Neural progenitor cell (in vitro differentiated cells): ENCODE results near the gene HDAC4. TPM values are rescaled to one million over a fixed set of nuclear protein-coding genes. Genes with fewer than 3 reads are reported as not detected.

Experiments
- DNase-seq: peaks from one replicate; pipeline ENCODE4 v3.0.0-alpha.2; 2016; ENCODE audit warnings: low spot score
- H2AFZ ChIP-seq: fragments of 200-600 bp; sonication (generic); replicated peaks from 2 replicates; pipeline ENCODE4 v1.6.1; 2016; ENCODE audit warnings: antibody characterized with exemption
- H3F3A ChIP-seq: fragments of 200-600 bp; sonication (generic); 2 replicates; pipeline ENCODE4 v1.6.1; 2016; ENCODE audit warnings: antibody characterized with exemption, low read depth
- H3K27ac ChIP-seq: fragments of 200-600 bp; sonication (generic); 2 replicates; pipeline ENCODE4 v1.5.1; 2016; ENCODE audit warnings: mild to moderate bottlenecking
- H3K27me3 ChIP-seq: fragments of 200-600 bp; sonication (generic); 2 replicates; pipeline ENCODE4 v1.6.1; 2016; ENCODE audit warnings: mild to moderate bottlenecking, moderate library complexity
- H3K36me3 ChIP-seq: fragments of 200-600 bp; sonication (generic); 2 replicates; pipeline ENCODE4 v1.5.1; 2016
- H3K4me1 ChIP-seq: fragments of 200-600 bp; sonication (generic); 2 replicates; pipeline ENCODE4 v1.6.1; 2016; ENCODE audit warnings: mixed run types
- H3K4me2 ChIP-seq: fragments of 200-600 bp; sonication (generic); 2 replicates; pipeline ENCODE4 v1.6.1; 2016
- H3K4me3 ChIP-seq: fragments of 200-600 bp; sonication (generic); 2 replicates; pipeline ENCODE4 v1.5.1; 2016
- H3K79me2 ChIP-seq: fragments of 200-600 bp; sonication (generic); 2 replicates; pipeline ENCODE4 v1.6.1; 2016; ENCODE audit warnings: low read depth
- H3K9ac ChIP-seq: fragments of 200-600 bp; sonication (generic); 2 replicates; pipeline ENCODE4 v1.6.1; 2016
- H3K9me3 ChIP-seq: fragments of 200-600 bp; sonication (generic); 2 replicates; pipeline ENCODE4 v1.5.1; 2016; ENCODE audit warnings: low read depth
- H4K20me1 ChIP-seq: fragments of 200-600 bp; sonication (generic); 2 replicates; pipeline ENCODE4 v1.6.1; 2016; ENCODE audit warnings: low read depth
- H3K27ac Mint-ChIP-seq: 3 replicates; pipeline ENCODE4 v1.8.0; 2021; ENCODE audit warnings: mixed read lengths
- H3K27me3 Mint-ChIP-seq: 2 replicates; pipeline ENCODE4 v1.8.0; 2022; ENCODE audit warnings: low read depth, mild to moderate bottlenecking, inconsistent platforms, moderate library complexity, mixed read lengths; ENCODE audit not compliant: insufficient read depth
- H3K36me3 Mint-ChIP-seq: 3 replicates; pipeline ENCODE4 v1.8.0; 2021; ENCODE audit warnings: mixed read lengths
- H3K4me1 Mint-ChIP-seq: 3 replicates; pipeline ENCODE4 v1.8.0; 2021; ENCODE audit warnings: mixed read lengths
- H3K4me3 Mint-ChIP-seq: 3 replicates; pipeline ENCODE4 v1.8.0; 2021; ENCODE audit warnings: mild to moderate bottlenecking, moderate library complexity, mixed read lengths
- H3K9me3 Mint-ChIP-seq: 3 replicates; pipeline ENCODE4 v1.8.0; 2020; ENCODE audit warnings: mixed read lengths
- CTCF ChIP-seq: fragments of 200-600 bp; sonication (generic); IDR thresholded peaks from 2 replicates; pipeline ENCODE4 v1.5.1; 2017; ENCODE audit warnings: antibody characterized with exemption, mild to moderate bottlenecking
- EZH2 ChIP-seq: fragments of 200-600 bp; sonication (generic); IDR thresholded peaks from 2 replicates; pipeline ENCODE4 v1.6.1; 2017; ENCODE audit warnings: antibody characterized with exemption, mild to moderate bottlenecking, moderate library complexity
- EZH2phosphoT487 ChIP-seq: fragments of 200-600 bp; sonication (generic); IDR thresholded peaks from 2 replicates; pipeline ENCODE4 v1.6.1; 2017; ENCODE audit warnings: antibody characterized with exemption
- total RNA-seq: library from RNA; depleted of rRNA; stranded (reverse); fragments of >200 nt; gene quantifications from 2 replicates; pipeline ENCODE4 v1.2.3, GENCODE V29; 2015; ENCODE audit warnings: low replicate concordance

The HDAC4 gene
- total RNA-seq, 1 donor from 2014 or later, result 36.0 TPM

- peaks cover 7% of the 10 kb centered on the region for H4K20me1 ChIP-seq
- H3K9me3 ChIP-seq, result no peaks in the 10 kb centered on the region
- no peak overlapping the region for H2AFZ ChIP-seq
- Mint-ChIP-seq H3K27me3 (peaks cover 4% of the 10 kb centered on the region), H3K4me1 (no peaks in the 10 kb centered on the region), H3K27ac (no peak overlapping the region), H3K9me3 (no peaks in the 10 kb centered on the region), H3K4me3 (no peak overlapping the region), H3K36me3 (peaks cover 5% of the 10 kb centered on the region)
- H3K4me1 ChIP-seq, result no peaks in the 10 kb centered on the region
- no peak for DNase-seq
- no peaks in the 10 kb centered on the region for H3K79me2 ChIP-seq
- no peak overlapping the region for H3K4me2 ChIP-seq
- no peaks in the 10 kb centered on the region for H3K36me3 ChIP-seq
- TF ChIP-seq EZH2, result no peak
- no peak for TF ChIP-seq CTCF
- TF ChIP-seq EZH2phosphoT487, result no peak
- H3F3A ChIP-seq, result no peaks in the 10 kb centered on the region
- H3K27ac ChIP-seq, result no peak overlapping the region
- H3K9ac ChIP-seq, result no peak overlapping the region
- H3K4me3 ChIP-seq, result no peak overlapping the region
- no peaks in the 10 kb centered on the region for H3K27me3 ChIP-seq
These were observed 293.9 kb downstream of the HDAC4 start for GRCh38 chr2:239106966-239107365.

DNA sequence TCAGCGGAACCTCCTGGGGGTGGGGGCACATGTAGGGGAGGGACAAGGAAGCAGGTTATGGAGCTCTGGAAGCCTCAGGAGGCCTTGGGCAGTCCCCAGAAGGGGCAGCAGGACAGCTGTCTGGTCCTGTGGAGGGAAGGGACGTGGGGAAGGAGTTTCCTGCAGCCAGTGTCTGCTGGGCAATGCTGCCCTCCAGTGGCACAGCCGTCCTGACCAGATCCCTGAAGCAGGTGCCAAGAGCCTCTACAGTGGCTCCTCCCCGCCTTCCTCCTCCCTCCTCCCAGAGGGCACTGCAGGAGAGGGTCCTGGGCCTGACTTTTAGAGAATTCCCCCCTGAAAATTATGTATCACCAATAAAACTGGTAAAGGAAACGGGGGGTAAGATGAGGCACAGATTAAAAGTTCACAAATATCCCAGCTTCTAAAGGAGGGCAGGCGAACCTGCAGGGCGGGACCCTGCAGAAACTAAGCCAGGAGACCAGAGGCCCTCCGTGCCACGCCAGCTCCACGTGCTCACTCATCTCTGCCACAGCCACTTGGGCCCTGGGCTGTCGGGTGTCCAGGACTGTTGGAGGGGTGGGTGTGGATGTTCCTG, 294.4 kb downstream of the HDAC4 start:
- H3K9ac ChIP-seq, result no peak overlapping the region
- Mint-ChIP-seq H3K27me3 (peaks cover 4% of the 10 kb centered on the region), H3K9me3 (no peaks in the 10 kb centered on the region), H3K27ac (no peak overlapping the region), H3K4me3 (no peak overlapping the region), H3K4me1 (no peaks in the 10 kb centered on the region), H3K36me3 (peaks cover 5% of the 10 kb centered on the region)
- H3K9me3 ChIP-seq, result no peaks in the 10 kb centered on the region
- no peak overlapping the region for H2AFZ ChIP-seq
- no peaks in the 10 kb centered on the region for H3K79me2 ChIP-seq
- TF ChIP-seq EZH2 (no peak), EZH2phosphoT487 (no peak), CTCF (peak; percentile 66)
- no peaks in the 10 kb centered on the region for H3K4me1 ChIP-seq
- peak; percentile 73 for DNase-seq
- H4K20me1 ChIP-seq, result peaks cover 7% of the 10 kb centered on the region
- H3K27ac ChIP-seq, result no peak overlapping the region
- no peaks in the 10 kb centered on the region for H3K27me3 ChIP-seq
- no peak overlapping the region for H3K4me3 ChIP-seq
- no peaks in the 10 kb centered on the region for H3K36me3 ChIP-seq
- no peak overlapping the region for H3K4me2 ChIP-seq
- no peaks in the 10 kb centered on the region for H3F3A ChIP-seq

DNA sequence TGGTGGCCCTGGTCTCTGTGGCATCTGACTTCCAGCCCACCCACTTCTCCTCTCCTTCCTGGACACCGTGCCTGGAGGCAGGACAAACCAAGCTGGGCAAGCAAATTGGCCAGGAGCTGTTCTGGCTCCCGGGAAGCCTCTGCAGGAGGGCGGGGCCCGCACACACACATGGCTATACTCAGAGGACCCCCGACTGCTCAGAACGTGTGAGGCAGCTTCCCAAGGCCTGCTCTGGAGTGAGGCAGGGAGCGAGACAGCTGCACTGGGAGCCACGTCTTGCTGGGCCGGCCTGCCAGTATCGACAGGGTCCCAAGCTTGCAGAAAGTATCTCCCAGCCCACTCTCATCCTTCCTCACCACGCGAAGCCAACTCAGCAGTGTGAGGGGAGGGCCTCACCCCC, 295.6 kb downstream of the HDAC4 start:
- no peak for TF ChIP-seq EZH2phosphoT487
- TF ChIP-seq CTCF, result no peak
- TF ChIP-seq EZH2, result no peak
- Histone ChIP-seq H4K20me1 (peaks cover 7% of the 10 kb centered on the region), H2AFZ (no peak overlapping the region), H3K9me3 (no peaks in the 10 kb centered on the region), H3K4me1 (no peaks in the 10 kb centered on the region), H3K27ac (no peak overlapping the region), H3K4me2 (no peak overlapping the region), H3K9ac (no peak overlapping the region), H3K27me3 (no peaks in the 10 kb centered on the region), H3K4me3 (no peak overlapping the region), H3K36me3 (no peaks in the 10 kb centered on the region), H3F3A (no peaks in the 10 kb centered on the region), H3K79me2 (no peaks in the 10 kb centered on the region)
- Mint-ChIP-seq H3K4me1 (no peaks in the 10 kb centered on the region), H3K27ac (no peak overlapping the region), H3K9me3 (no peaks in the 10 kb centered on the region), H3K36me3 (peaks cover 5% of the 10 kb centered on the region), H3K4me3 (no peak overlapping the region), H3K27me3 (peaks cover 4% of the 10 kb centered on the region)
- DNase-seq, result no peak
